Measurements from ENCODE around the gene LRIG2. TPM values are rescaled to one million over a fixed set of nuclear protein-coding genes. Genes with fewer than 3 reads are reported as not detected.
A peak's percentile ranks its signal among the peaks of the same experiment; 100 is the strongest.
"Not testable (repeated sequence)": the region's sequence is repeated elsewhere in the genome, so short reads cannot be mapped to it uniquely, and the experiment has no call there.

Gene LRIG2
- 7.2 TPM for polyA plus RNA-seq (2013, experiment 1 of 2)
- polyA plus RNA-seq (2013, experiment 2 of 2), result 7.4 TPM

GRCh38 chr1:113072757-113073478 lies at the start of gene LRIG2:
LRIG2 (plus strand) TSS chr1:113073198; CDS start chr1:113073407, 209 bp downstream.
- Histone ChIP-seq H3K4ac (ENCODE audit: low read length) (peak within 1 kb of the TSS; percentile 97), H2BK5ac (ENCODE audit: low read length) (peak within 1 kb of the TSS; percentile 97), H2BK15ac (ENCODE audit: low read length) (no peak within 1 kb of the TSS), H2AK5ac (ENCODE audit: low read depth, low read length) (peak within 1 kb of the TSS; percentile 71), H4K91ac (ENCODE audit: low read depth, low read length, poor library complexity) (no peak within 1 kb of the TSS), H3K23ac (ENCODE audit: low read depth, low read length, poor library complexity) (peak within 1 kb of the TSS; percentile 99), H3K9me3 (replicated peaks in 1 of 2; ENCODE audit: control insufficient read depth in 2 of 2, insufficient read depth in 1 of 2, low read depth in 1 of 2, low read length in 2 of 2) (peaks cover 0 to 2% of the 10 kb centered on the region in 2 donors), H3K14ac (ENCODE audit: low read length) (peak within 1 kb of the TSS; percentile 95), H3K27ac (replicated peaks; ENCODE audit: low read length) (peak within 1 kb of the TSS; percentile 96), H3K36me3 (replicated peaks in 1 of 2; ENCODE audit: control insufficient read depth in 2 of 2, insufficient read depth in 2 of 2, low read length in 2 of 2) (peaks cover 0 to 18% of the 10 kb centered on the region in 2 donors), H3K4me1 (ENCODE audit: control insufficient read depth in 2 of 2, insufficient read depth in 1 of 2, low read depth in 1 of 2, low read length in 2 of 2) (peaks cover 2 to 4% of the 10 kb centered on the region in 2 donors), H3K27me3 (ENCODE audit: control insufficient read depth in 3 of 3, insufficient read depth in 3 of 3, low read depth in 1 of 3, low read length in 3 of 3) (no peaks in the 10 kb centered on the region), H2BK120ac (ENCODE audit: low read depth, low read length) (no peak within 1 kb of the TSS), H3K4me2 (ENCODE audit: insufficient read depth, low read length, poor library complexity, severe bottlenecking) (peak within 1 kb of the TSS; percentile 86), H4K8ac (ENCODE audit: low read depth, low read length) (no peak within 1 kb of the TSS), H2AFZ (ENCODE audit: low read length) (peak within 1 kb of the TSS; percentile 92), H3K18ac (ENCODE audit: low read length) (peak within 1 kb of the TSS; percentile 98), H3K4me3 (ENCODE audit: low read length in 2 of 2) (peak within 1 kb of the TSS; percentile 68 to 95), H3K9ac (ENCODE audit: low read depth, low read length, poor library complexity) (peak within 1 kb of the TSS; percentile 97), H2BK12ac (ENCODE audit: low read length) (no peak within 1 kb of the TSS), H3K79me1 (ENCODE audit: low read depth, low read length) (no peaks in the 10 kb centered on the region)
- WGBS, 2 donors (ENCODE audit: extremely low coverage in 2 of 2, insufficient read length in 2 of 2, insufficient replicate concordance in 1 of 2), result no CpG with 5 or more reads among the region's 49 CpGs
- DNase-seq (ENCODE audit: low spot score), result peak; percentile 97

GRCh38 chr1:113023316-113023715 lies 49.7 kb upstream of the LRIG2 start:
- H3K36me3 ChIP-seq (replicated peaks in 1 of 2; ENCODE audit: control insufficient read depth in 2 of 2, insufficient read depth in 2 of 2, low read length in 2 of 2); H3K4me2 ChIP-seq (ENCODE audit: insufficient read depth, low read length, poor library complexity, severe bottlenecking); H3K14ac ChIP-seq (ENCODE audit: low read length); H3K27ac ChIP-seq (replicated peaks; ENCODE audit: low read length); H2BK5ac ChIP-seq (ENCODE audit: low read length); H2BK15ac ChIP-seq (ENCODE audit: low read length); DNase-seq (ENCODE audit: low spot score); H3K9ac ChIP-seq (ENCODE audit: low read depth, low read length, poor library complexity); H3K4me1 ChIP-seq (ENCODE audit: control insufficient read depth in 2 of 2, insufficient read depth in 1 of 2, low read depth in 1 of 2, low read length in 2 of 2); H3K18ac ChIP-seq (ENCODE audit: low read length); H3K27me3 ChIP-seq (ENCODE audit: control insufficient read depth in 3 of 3, insufficient read depth in 3 of 3, low read depth in 1 of 3, low read length in 3 of 3); H3K9me3 ChIP-seq (replicated peaks in 1 of 2; ENCODE audit: control insufficient read depth in 2 of 2, insufficient read depth in 1 of 2, low read depth in 1 of 2, low read length in 2 of 2); H2AK5ac ChIP-seq (ENCODE audit: low read depth, low read length); H3K23ac ChIP-seq (ENCODE audit: low read depth, low read length, poor library complexity); H2AFZ ChIP-seq (ENCODE audit: low read length); H2BK12ac ChIP-seq (ENCODE audit: low read length); H3K4ac ChIP-seq (ENCODE audit: low read length); H4K8ac ChIP-seq (ENCODE audit: low read depth, low read length); H2BK120ac ChIP-seq (ENCODE audit: low read depth, low read length); H3K4me3 ChIP-seq (ENCODE audit: low read length in 2 of 2); H3K79me1 ChIP-seq (ENCODE audit: low read depth, low read length); H4K91ac ChIP-seq (ENCODE audit: low read depth, low read length, poor library complexity): not testable (repeated sequence)
- WGBS, 2 donors (ENCODE audit: extremely low coverage in 2 of 2, insufficient read length in 2 of 2, insufficient replicate concordance in 1 of 2), result no CpG with 5 or more reads among the region's 4 CpGs

GRCh38 chr1:113027007-113027406 lies 46.0 kb upstream of the LRIG2 start:
- Histone ChIP-seq H3K14ac (ENCODE audit: low read length) (no peak overlapping the region), H3K4me1 (ENCODE audit: control insufficient read depth in 2 of 2, insufficient read depth in 1 of 2, low read depth in 1 of 2, low read length in 2 of 2) (peaks cover 0 to 4% of the 10 kb centered on the region in 2 donors), H3K18ac (ENCODE audit: low read length) (no peak overlapping the region), H2BK5ac (ENCODE audit: low read length) (no peak overlapping the region), H3K36me3 (replicated peaks in 1 of 2; ENCODE audit: control insufficient read depth in 2 of 2, insufficient read depth in 2 of 2, low read length in 2 of 2) (no peaks in the 10 kb centered on the region), H2BK12ac (ENCODE audit: low read length) (no peak overlapping the region), H3K79me1 (ENCODE audit: low read depth, low read length) (no peaks in the 10 kb centered on the region), H2BK120ac (ENCODE audit: low read depth, low read length) (no peak overlapping the region), H3K4me2 (ENCODE audit: insufficient read depth, low read length, poor library complexity, severe bottlenecking) (no peak overlapping the region), H4K8ac (ENCODE audit: low read depth, low read length) (no peak overlapping the region), H2AFZ (ENCODE audit: low read length) (no peak overlapping the region), H2AK5ac (ENCODE audit: low read depth, low read length) (no peak overlapping the region), H3K4me3 (ENCODE audit: low read length in 2 of 2) (no peak overlapping the region), H3K4ac (ENCODE audit: low read length) (no peak overlapping the region), H3K27ac (replicated peaks; ENCODE audit: low read length) (no peak overlapping the region), H4K91ac (ENCODE audit: low read depth, low read length, poor library complexity) (no peak overlapping the region), H3K9ac (ENCODE audit: low read depth, low read length, poor library complexity) (no peak overlapping the region), H3K9me3 (replicated peaks in 1 of 2; ENCODE audit: control insufficient read depth in 2 of 2, insufficient read depth in 1 of 2, low read depth in 1 of 2, low read length in 2 of 2) (peaks cover 0 to 1% of the 10 kb centered on the region in 2 donors), H3K27me3 (ENCODE audit: control insufficient read depth in 3 of 3, insufficient read depth in 3 of 3, low read depth in 1 of 3, low read length in 3 of 3) (no peaks in the 10 kb centered on the region), H2BK15ac (ENCODE audit: low read length) (no peak overlapping the region), H3K23ac (ENCODE audit: low read depth, low read length, poor library complexity) (no peak overlapping the region)
- no CpG with 5 or more reads among the region's 5 CpGs for WGBS, 2 donors (ENCODE audit: extremely low coverage in 2 of 2, insufficient read length in 2 of 2, insufficient replicate concordance in 1 of 2)
- DNase-seq (ENCODE audit: low spot score), result no peak

GRCh38 chr1:113027449-113027848 lies 45.5 kb upstream of the LRIG2 start:
- Histone ChIP-seq H3K9me3 (replicated peaks in 1 of 2; ENCODE audit: control insufficient read depth in 2 of 2, insufficient read depth in 1 of 2, low read depth in 1 of 2, low read length in 2 of 2) (peaks cover 0 to 1% of the 10 kb centered on the region in 2 donors), H3K27ac (replicated peaks; ENCODE audit: low read length) (no peak overlapping the region)
- no peak for DNase-seq (ENCODE audit: low spot score)

More at GRCh38 chr1:113027449-113027848, 45.5 kb upstream of the LRIG2 start:
- Histone ChIP-seq H3K79me1 (ENCODE audit: low read depth, low read length) (no peaks in the 10 kb centered on the region), H3K27me3 (ENCODE audit: control insufficient read depth in 3 of 3, insufficient read depth in 3 of 3, low read depth in 1 of 3, low read length in 3 of 3) (no peaks in the 10 kb centered on the region), H2BK5ac (ENCODE audit: low read length) (no peak overlapping the region), H2AFZ (ENCODE audit: low read length) (no peak overlapping the region), H3K9ac (ENCODE audit: low read depth, low read length, poor library complexity) (peak overlapping the region; percentile 4), H3K4me3 (ENCODE audit: low read length in 2 of 2) (no peak overlapping the region), H2BK15ac (ENCODE audit: low read length) (no peak overlapping the region), H3K4me1 (ENCODE audit: control insufficient read depth in 2 of 2, insufficient read depth in 1 of 2, low read depth in 1 of 2, low read length in 2 of 2) (peaks cover 0 to 4% of the 10 kb centered on the region in 2 donors), H4K8ac (ENCODE audit: low read depth, low read length) (no peak overlapping the region), H3K4ac (ENCODE audit: low read length) (no peak overlapping the region), H3K36me3 (replicated peaks in 1 of 2; ENCODE audit: control insufficient read depth in 2 of 2, insufficient read depth in 2 of 2, low read length in 2 of 2) (no peaks in the 10 kb centered on the region), H2BK120ac (ENCODE audit: low read depth, low read length) (no peak overlapping the region), H3K23ac (ENCODE audit: low read depth, low read length, poor library complexity) (no peak overlapping the region), H3K18ac (ENCODE audit: low read length) (no peak overlapping the region), H3K4me2 (ENCODE audit: insufficient read depth, low read length, poor library complexity, severe bottlenecking) (no peak overlapping the region), H4K91ac (ENCODE audit: low read depth, low read length, poor library complexity) (no peak overlapping the region), H3K14ac (ENCODE audit: low read length) (no peak overlapping the region), H2AK5ac (ENCODE audit: low read depth, low read length) (no peak overlapping the region), H2BK12ac (ENCODE audit: low read length) (no peak overlapping the region)
